ENCODE results near the gene TMEM178A. TPM values are rescaled to one million over a fixed set of nuclear protein-coding genes. Genes with fewer than 3 reads are reported as not detected.

The TMEM178A gene
- total RNA-seq, 4 donors from 2014 or later = 1.2 to 5.0 (median 3.6) TPM

- intact Hi-C loops (cut with DNase I) = no loop called here
- H3K9me3 ChIP-seq = no peaks in the 10 kb centered on the region
- H3K27me3 ChIP-seq = no peaks in the 10 kb centered on the region
- WGBS = 80% methylated on average over 3 of the region's 3 CpGs
- no peak overlapping the region for H3K4me3 ChIP-seq
- H3K4me1 ChIP-seq = peaks cover 10 to 16% (median 12%) of the 10 kb centered on the region in 4 donors
- no peak for DNase-seq (ENCODE audit: extremely low spot score)
- H3K27ac ChIP-seq (replicated peaks in 1 of 4) = no peak overlapping the region
- H3K36me3 ChIP-seq = no peaks in the 10 kb centered on the region
- TF ChIP-seq POLR2A (IDR thresholded peaks at IDR 0.05; ENCODE audit: low read depth) (no peak), POLR2AphosphoS5 (IDR thresholded peaks at IDR 0.05) (no peak), EP300 (IDR thresholded peaks at IDR 0.05) (no peak)
- TF ChIP-seq, protein P1, sequence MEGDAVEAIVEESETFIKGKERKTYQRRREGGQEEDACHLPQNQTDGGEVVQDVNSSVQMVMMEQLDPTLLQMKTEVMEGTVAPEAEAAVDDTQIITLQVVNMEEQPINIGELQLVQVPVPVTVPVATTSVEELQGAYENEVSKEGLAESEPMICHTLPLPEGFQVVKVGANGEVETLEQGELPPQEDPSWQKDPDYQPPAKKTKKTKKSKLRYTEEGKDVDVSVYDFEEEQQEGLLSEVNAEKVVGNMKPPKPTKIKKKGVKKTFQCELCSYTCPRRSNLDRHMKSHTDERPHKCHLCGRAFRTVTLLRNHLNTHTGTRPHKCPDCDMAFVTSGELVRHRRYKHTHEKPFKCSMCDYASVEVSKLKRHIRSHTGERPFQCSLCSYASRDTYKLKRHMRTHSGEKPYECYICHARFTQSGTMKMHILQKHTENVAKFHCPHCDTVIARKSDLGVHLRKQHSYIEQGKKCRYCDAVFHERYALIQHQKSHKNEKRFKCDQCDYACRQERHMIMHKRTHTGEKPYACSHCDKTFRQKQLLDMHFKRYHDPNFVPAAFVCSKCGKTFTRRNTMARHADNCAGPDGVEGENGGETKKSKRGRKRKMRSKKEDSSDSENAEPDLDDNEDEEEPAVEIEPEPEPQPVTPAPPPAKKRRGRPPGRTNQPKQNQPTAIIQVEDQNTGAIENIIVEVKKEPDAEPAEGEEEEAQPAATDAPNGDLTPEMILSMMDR (IDR thresholded peaks at IDR 0.05) = no peak
Observed at GRCh38 chr2:39638581-39638980, 27.1 kb upstream of the TMEM178A start.

- 71% methylated on average over 2 of the region's 2 CpGs for WGBS
- Histone ChIP-seq H3K36me3 (no peaks in the 10 kb centered on the region), H3K9me3 (no peaks in the 10 kb centered on the region), H3K4me3 (no peak overlapping the region), H3K4me1 (peaks cover 10 to 16% (median 12%) of the 10 kb centered on the region in 4 donors), H3K27me3 (no peaks in the 10 kb centered on the region), H3K27ac (replicated peaks in 1 of 4) (no peak overlapping the region)
- intact Hi-C loops (cut with DNase I) = no loop called here
- TF ChIP-seq, protein P1 (IDR thresholded peaks at IDR 0.05) = no peak
- TF ChIP-seq EP300 (IDR thresholded peaks at IDR 0.05) (no peak), POLR2AphosphoS5 (IDR thresholded peaks at IDR 0.05) (no peak), POLR2A (IDR thresholded peaks at IDR 0.05; ENCODE audit: low read depth) (no peak)
- no peak for DNase-seq (ENCODE audit: extremely low spot score)
Observed at GRCh38 chr2:39640107-39640506, 25.6 kb upstream of the TMEM178A start.

- H3K4me1 ChIP-seq = peaks cover 10 to 16% (median 12%) of the 10 kb centered on the region in 4 donors
- no peaks in the 10 kb centered on the region for H3K9me3 ChIP-seq
- no peaks in the 10 kb centered on the region for H3K36me3 ChIP-seq
- no peak for DNase-seq (ENCODE audit: extremely low spot score)
- TF ChIP-seq POLR2A (IDR thresholded peaks at IDR 0.05; ENCODE audit: low read depth) (no peak), EP300 (IDR thresholded peaks at IDR 0.05) (no peak), POLR2AphosphoS5 (IDR thresholded peaks at IDR 0.05) (no peak)
- TF ChIP-seq, protein P1 (IDR thresholded peaks at IDR 0.05) = no peak
- no peak overlapping the region for H3K4me3 ChIP-seq
- intact Hi-C loops (cut with DNase I) = no loop called here
- 100% methylated on average over 2 of the region's 2 CpGs for WGBS
- no peak overlapping the region for H3K27ac ChIP-seq (replicated peaks in 1 of 4)
- no peaks in the 10 kb centered on the region for H3K27me3 ChIP-seq
Observed at GRCh38 chr2:39640681-39641080, 25.0 kb upstream of the TMEM178A start.

- 89% methylated on average over 1 of the region's 1 CpG for WGBS
- intact Hi-C loops (cut with DNase I) = no loop called here
- DNase-seq (ENCODE audit: extremely low spot score) = no peak
- Histone ChIP-seq H3K4me1 (peaks cover 10 to 16% (median 12%) of the 10 kb centered on the region in 4 donors), H3K9me3 (no peaks in the 10 kb centered on the region), H3K27me3 (no peaks in the 10 kb centered on the region), H3K4me3 (no peak overlapping the region), H3K27ac (replicated peaks in 1 of 4) (no peak overlapping the region), H3K36me3 (no peaks in the 10 kb centered on the region)
- TF ChIP-seq EP300 (IDR thresholded peaks at IDR 0.05) = no peak
- no peak for TF ChIP-seq POLR2A (IDR thresholded peaks at IDR 0.05; ENCODE audit: low read depth)
- TF ChIP-seq, protein P1 (IDR thresholded peaks at IDR 0.05) = no peak
- TF ChIP-seq POLR2AphosphoS5 (IDR thresholded peaks at IDR 0.05) = no peak
Observed at GRCh38 chr2:39641635-39642034, 24.1 kb upstream of the TMEM178A start.

Data from esophagus muscularis mucosa (tissue), 4 donors.